Measurements from ENCODE around the gene CDK11B.

Gene CDK11B

DNA sequence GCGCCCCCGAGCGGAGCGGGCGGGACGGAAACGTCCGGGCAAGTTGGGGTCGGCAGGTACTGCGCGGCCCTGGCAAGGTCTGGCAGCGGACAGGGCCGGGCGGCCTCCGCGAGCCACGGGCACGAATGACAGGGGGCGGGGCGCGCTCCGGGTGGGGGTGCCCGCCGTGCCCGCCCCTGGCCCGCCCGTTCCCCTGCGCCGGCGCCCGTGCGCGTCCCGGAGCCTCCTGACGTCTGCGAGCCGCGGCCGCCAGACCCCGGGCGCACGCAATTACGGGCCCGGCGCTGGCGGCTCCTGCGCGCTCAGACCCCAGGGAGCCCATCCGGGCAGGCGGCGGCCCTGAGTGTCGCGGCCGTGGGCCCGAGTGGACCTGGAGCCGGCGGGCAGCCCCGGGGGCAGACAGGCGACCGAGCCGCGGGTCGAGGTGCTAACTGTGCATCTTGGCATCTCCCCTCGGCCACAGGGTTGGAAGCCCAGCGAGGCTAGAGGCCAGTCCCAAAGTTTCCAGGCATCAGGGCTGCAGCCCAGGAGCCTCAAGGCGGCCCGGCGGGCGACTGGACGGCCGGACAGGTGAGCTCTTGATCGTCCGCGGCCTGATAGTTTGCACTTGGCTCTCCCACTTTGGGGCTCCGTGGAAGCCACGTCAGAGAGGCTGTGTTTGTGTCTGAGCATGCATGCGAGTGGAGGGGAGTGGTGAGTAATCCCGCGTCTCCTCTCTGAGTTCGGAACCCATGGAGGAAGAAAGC, 42.6 kb downstream of the CDK11B start:
- Histone ChIP-seq H3K27ac (ENCODE audit: insufficient read depth in 1 of 2, low read depth in 1 of 2, low read length in 2 of 2, poor library complexity in 1 of 2, severe bottlenecking in 2 of 2) (peak overlapping the region in 1 of 2 experiments; percentile 97), H3K27me3 (replicated peaks in 2 of 5; ENCODE audit: control insufficient read depth in 4 of 5, insufficient read depth in 5 of 5, low read length in 4 of 5) (no peaks in the 10 kb centered on the region), H3K4me1 (ENCODE audit: control extremely low read depth in 1 of 4, control insufficient read depth in 4 of 4, insufficient read depth in 4 of 4, low read length in 3 of 4) (peaks cover 5 to 34% (median 30%) of the 10 kb centered on the region in 4 experiments), H3K9me3 (ENCODE audit: control extremely low read depth in 1 of 5, control insufficient read depth in 4 of 5, insufficient read depth in 2 of 5, low read depth in 1 of 5, low read length in 4 of 5) (no peaks in the 10 kb centered on the region), H3K36me3 (ENCODE audit: control insufficient read depth in 4 of 4, insufficient read depth in 4 of 4, low read length in 3 of 4) (peaks cover 0 to 11% (median 8%) of the 10 kb centered on the region in 4 experiments), H3K4me3 (ENCODE audit: control insufficient read depth in 1 of 7, extremely low read depth in 1 of 7, insufficient read depth in 4 of 7, low read depth in 2 of 7, low read length in 6 of 7) (peak overlapping the region; percentile 82 to 98 (median 92))
- CTCF ChIA-PET: interaction anchor here (1.0 kb wide), 1 partner anchor 10 kb away, joined by 3 read pairs; no protein-coding TSS in a partner anchor
- peak in 1 of 3 donors; percentile 42 for DNase-seq
- 6% methylated on average over 63 of the region's 80 CpGs for WGBS (ENCODE audit: insufficient coverage)
- POLR2A ChIA-PET: interaction anchor here (0.7 to 3.1 kb wide), 2 partner anchors 13 to 42 kb away, joined by 4 to 20 read pairs; no protein-coding TSS in a partner anchor

GRCh38 chr1:1615256-1616044, 43.4 kb downstream of the CDK11B start, which contains the start of gene MIB2:
MIB2 (plus strand) TSS chr1:1615500; CDS start chr1:1623453, 7,953 bp downstream.
- peaks cover 0 to 11% (median 8%) of the 10 kb centered on the region in 4 experiments for H3K36me3 ChIP-seq (ENCODE audit: control insufficient read depth in 4 of 4, insufficient read depth in 4 of 4, low read length in 3 of 4)
- H3K9me3 ChIP-seq (ENCODE audit: control extremely low read depth in 1 of 5, control insufficient read depth in 4 of 5, insufficient read depth in 2 of 5, low read depth in 1 of 5, low read length in 4 of 5): no peaks in the 10 kb centered on the region
- DNase-seq: peak; percentile 94 to 98 (median 97)
- peak within 1 kb of the TSS; percentile 82 to 98 (median 92) for H3K4me3 ChIP-seq (ENCODE audit: control insufficient read depth in 1 of 7, extremely low read depth in 1 of 7, insufficient read depth in 4 of 7, low read depth in 2 of 7, low read length in 6 of 7)
- CTCF ChIA-PET: no interaction called here
- WGBS (ENCODE audit: insufficient coverage): under 1% methylated on average over 79 of the region's 107 CpGs
- H3K27me3 ChIP-seq (replicated peaks in 2 of 5; ENCODE audit: control insufficient read depth in 4 of 5, insufficient read depth in 5 of 5, low read length in 4 of 5): no peaks in the 10 kb centered on the region
- H3K4me1 ChIP-seq (ENCODE audit: control extremely low read depth in 1 of 4, control insufficient read depth in 4 of 4, insufficient read depth in 4 of 4, low read length in 3 of 4): peaks cover 5 to 42% (median 31%) of the 10 kb centered on the region in 4 experiments
- POLR2A ChIA-PET: interaction anchor here (0.5 to 3.1 kb wide), 4 partner anchors 12 to 192 kb away, joined by 3 to 20 read pairs (median 6); no protein-coding TSS in a partner anchor
- H3K27ac ChIP-seq (ENCODE audit: insufficient read depth in 1 of 2, low read depth in 1 of 2, low read length in 2 of 2, poor library complexity in 1 of 2, severe bottlenecking in 2 of 2): peak within 1 kb of the TSS; percentile 86 to 97

DNA sequence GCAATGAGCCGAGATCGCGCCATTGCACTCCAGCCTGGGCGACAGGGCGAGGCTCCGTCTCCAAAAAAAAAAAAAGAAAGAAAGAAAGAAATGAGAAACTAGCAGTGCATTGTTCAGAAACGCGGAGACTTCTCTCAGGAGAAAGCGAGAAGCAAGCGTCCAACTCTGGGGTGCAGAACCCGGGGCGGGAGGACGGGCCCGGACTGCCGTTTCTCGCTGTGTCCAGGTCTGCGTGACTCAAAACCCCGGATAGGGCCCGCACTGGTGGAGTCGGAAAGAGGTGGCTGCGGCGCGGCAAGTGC, 43.9 kb downstream of the CDK11B start:
- Histone ChIP-seq H3K36me3 (ENCODE audit: control insufficient read depth in 4 of 4, insufficient read depth in 4 of 4, low read length in 3 of 4) (peaks cover 0 to 11% (median 8%) of the 10 kb centered on the region in 4 experiments), H3K4me3 (ENCODE audit: control insufficient read depth in 1 of 7, extremely low read depth in 1 of 7, insufficient read depth in 4 of 7, low read depth in 2 of 7, low read length in 6 of 7) (peak overlapping the region; percentile 82 to 98 (median 92)), H3K4me1 (ENCODE audit: control extremely low read depth in 1 of 4, control insufficient read depth in 4 of 4, insufficient read depth in 4 of 4, low read length in 3 of 4) (peaks cover 5 to 44% (median 31%) of the 10 kb centered on the region in 4 experiments), H3K27ac (ENCODE audit: insufficient read depth in 1 of 2, low read depth in 1 of 2, low read length in 2 of 2, poor library complexity in 1 of 2, severe bottlenecking in 2 of 2) (peak overlapping the region; percentile 15 to 97), H3K27me3 (replicated peaks in 2 of 5; ENCODE audit: control insufficient read depth in 4 of 5, insufficient read depth in 5 of 5, low read length in 4 of 5) (no peaks in the 10 kb centered on the region), H3K9me3 (ENCODE audit: control extremely low read depth in 1 of 5, control insufficient read depth in 4 of 5, insufficient read depth in 2 of 5, low read depth in 1 of 5, low read length in 4 of 5) (no peaks in the 10 kb centered on the region)
- ChIA-PET POLR2A (interaction anchor here (0.5 to 3.1 kb wide), 3 partner anchors 12 to 191 kb away, joined by 3 to 20 read pairs (median 7); no protein-coding TSS in a partner anchor), CTCF (interaction anchor here (1.4 to 1.8 kb wide), 2 partner anchors 18 to 41 kb away, joined by 4 to 5 read pairs; no protein-coding TSS in a partner anchor)
- 0% methylated on average over 21 of the region's 23 CpGs for WGBS (ENCODE audit: insufficient coverage)
- DNase-seq: no peak

DNA sequence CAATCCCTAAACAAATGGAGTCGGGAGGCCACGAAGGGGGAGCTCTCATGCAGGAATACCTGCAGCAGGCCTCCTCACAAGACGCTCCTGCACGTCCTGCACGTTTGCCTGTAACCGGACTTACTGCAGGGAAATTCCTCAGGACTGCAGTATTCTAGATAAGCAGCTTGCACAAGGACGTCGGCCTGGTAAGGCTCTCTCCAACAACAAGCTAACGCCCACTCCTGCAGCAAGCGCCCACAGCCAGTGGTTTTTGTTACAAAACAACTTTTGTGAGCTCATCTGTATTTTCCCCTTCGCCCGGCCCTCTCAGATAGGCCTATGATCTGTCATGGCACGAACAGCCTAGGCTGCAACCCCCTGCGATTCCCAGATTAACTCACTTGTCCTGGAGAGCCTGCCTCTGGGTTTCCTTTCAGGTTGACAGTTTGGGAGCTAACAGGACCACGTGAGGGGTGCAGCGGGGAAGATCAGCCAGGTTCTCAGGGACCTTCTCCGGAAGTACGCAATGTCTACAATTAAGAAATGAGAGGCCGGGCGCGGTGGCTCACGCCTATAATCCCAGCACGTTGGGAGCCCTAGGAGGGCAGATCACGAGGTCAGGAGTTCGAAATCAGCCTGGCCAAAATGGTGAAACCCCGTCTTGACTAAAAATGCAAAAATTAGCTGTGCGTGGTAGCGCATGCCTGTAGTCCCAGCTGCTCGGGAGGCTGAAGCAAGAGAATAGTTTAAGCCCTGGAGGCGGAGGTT, 44.4 kb downstream of the CDK11B start:
- Histone ChIP-seq H3K27ac (ENCODE audit: insufficient read depth in 1 of 2, low read depth in 1 of 2, low read length in 2 of 2, poor library complexity in 1 of 2, severe bottlenecking in 2 of 2) (peak overlapping the region; percentile 15 to 97), H3K27me3 (replicated peaks in 2 of 5; ENCODE audit: control insufficient read depth in 4 of 5, insufficient read depth in 5 of 5, low read length in 4 of 5) (no peaks in the 10 kb centered on the region), H3K4me3 (ENCODE audit: control insufficient read depth in 1 of 7, extremely low read depth in 1 of 7, insufficient read depth in 4 of 7, low read depth in 2 of 7, low read length in 6 of 7) (peak overlapping the region; percentile 82 to 98 (median 92)), H3K4me1 (ENCODE audit: control extremely low read depth in 1 of 4, control insufficient read depth in 4 of 4, insufficient read depth in 4 of 4, low read length in 3 of 4) (peaks cover 5 to 44% (median 31%) of the 10 kb centered on the region in 4 experiments), H3K9me3 (ENCODE audit: control extremely low read depth in 1 of 5, control insufficient read depth in 4 of 5, insufficient read depth in 2 of 5, low read depth in 1 of 5, low read length in 4 of 5) (no peaks in the 10 kb centered on the region), H3K36me3 (ENCODE audit: control insufficient read depth in 4 of 4, insufficient read depth in 4 of 4, low read length in 3 of 4) (peaks cover 0 to 11% (median 8%) of the 10 kb centered on the region in 4 experiments)
- peak; percentile 41 to 88 (median 78) for DNase-seq
- ChIA-PET CTCF (interaction anchor here (0.5 to 1.8 kb wide), 6 partner anchors 12 to 40 kb away, joined by 3 to 5 read pairs (median 4); no protein-coding TSS in a partner anchor), POLR2A (interaction anchor here (0.5 to 3.1 kb wide), 3 partner anchors 11 to 191 kb away, joined by 3 to 20 read pairs (median 7); no protein-coding TSS in a partner anchor)
- WGBS (ENCODE audit: insufficient coverage): 15% methylated on average over 25 of the region's 30 CpGs

- Histone ChIP-seq H3K36me3 (ENCODE audit: control insufficient read depth in 4 of 4, insufficient read depth in 4 of 4, low read length in 3 of 4) (peaks cover 0 to 11% (median 8%) of the 10 kb centered on the region in 4 experiments), H3K4me3 (ENCODE audit: control insufficient read depth in 1 of 7, extremely low read depth in 1 of 7, insufficient read depth in 4 of 7, low read depth in 2 of 7, low read length in 6 of 7) (peak overlapping the region in 4 of 7 experiments; percentile 82 to 92 (median 89)), H3K27ac (ENCODE audit: insufficient read depth in 1 of 2, low read depth in 1 of 2, low read length in 2 of 2, poor library complexity in 1 of 2, severe bottlenecking in 2 of 2) (peak overlapping the region in 1 of 2 experiments; percentile 97), H3K4me1 (ENCODE audit: control extremely low read depth in 1 of 4, control insufficient read depth in 4 of 4, insufficient read depth in 4 of 4, low read length in 3 of 4) (peaks cover 5 to 44% (median 31%) of the 10 kb centered on the region in 4 experiments), H3K9me3 (ENCODE audit: control extremely low read depth in 1 of 5, control insufficient read depth in 4 of 5, insufficient read depth in 2 of 5, low read depth in 1 of 5, low read length in 4 of 5) (no peaks in the 10 kb centered on the region), H3K27me3 (replicated peaks in 2 of 5; ENCODE audit: control insufficient read depth in 4 of 5, insufficient read depth in 5 of 5, low read length in 4 of 5) (no peaks in the 10 kb centered on the region)
- no peak for DNase-seq
- WGBS (ENCODE audit: insufficient coverage): 59% methylated on average over 8 of the region's 11 CpGs
- CTCF ChIA-PET: interaction anchor here (0.5 to 1.8 kb wide), 6 partner anchors 11 to 41 kb away, joined by 3 to 5 read pairs (median 4); no protein-coding TSS in a partner anchor
- POLR2A ChIA-PET: interaction anchor here (1.9 to 3.1 kb wide), 2 partner anchors 10 to 16 kb away, joined by 7 to 20 read pairs; no protein-coding TSS in a partner anchor
Observed at GRCh38 chr1:1613509-1614082, 45.2 kb downstream of the CDK11B start.

- no peak overlapping the region for H3K4me3 ChIP-seq (ENCODE audit: control insufficient read depth in 1 of 7, extremely low read depth in 1 of 7, insufficient read depth in 4 of 7, low read depth in 2 of 7, low read length in 6 of 7)
- 100% methylated on average over 1 of the region's 3 CpGs for WGBS (ENCODE audit: insufficient coverage)
- H3K36me3 ChIP-seq (ENCODE audit: control insufficient read depth in 4 of 4, insufficient read depth in 4 of 4, low read length in 3 of 4): no peaks in the 10 kb centered on the region
- H3K4me1 ChIP-seq (ENCODE audit: control extremely low read depth in 1 of 4, control insufficient read depth in 4 of 4, insufficient read depth in 4 of 4, low read length in 3 of 4): peaks cover 5 to 46% (median 37%) of the 10 kb centered on the region in 4 experiments
- no peak overlapping the region for H3K27ac ChIP-seq (ENCODE audit: insufficient read depth in 1 of 2, low read depth in 1 of 2, low read length in 2 of 2, poor library complexity in 1 of 2, severe bottlenecking in 2 of 2)
- H3K9me3 ChIP-seq (ENCODE audit: control extremely low read depth in 1 of 5, control insufficient read depth in 4 of 5, insufficient read depth in 2 of 5, low read depth in 1 of 5, low read length in 4 of 5): no peaks in the 10 kb centered on the region
- CTCF ChIA-PET: interaction anchor here (0.6 to 1.2 kb wide), 3 partner anchors 15 to 56 kb away, joined by 3 to 4 read pairs (median 3); no protein-coding TSS in a partner anchor
- DNase-seq: no peak
- POLR2A ChIA-PET: no interaction called here
- H3K27me3 ChIP-seq (replicated peaks in 2 of 5; ENCODE audit: control insufficient read depth in 4 of 5, insufficient read depth in 5 of 5, low read length in 4 of 5): no peaks in the 10 kb centered on the region
Observed at GRCh38 chr1:1612104-1612400, 46.8 kb downstream of the CDK11B start.

All from common myeloid progenitor, CD34-positive (primary cell).